Gastroesophageal sphincter (tissue), 4 donors: ENCODE measurements around the gene HTRA1. TPM values are rescaled to one million over a fixed set of nuclear protein-coding genes. Genes with fewer than 3 reads are reported as not detected.

Experiments used
- ATAC-seq: fragments of 150-250 bp; one replicate; pipeline ENCODE4 v1.9.1; 2016; ENCODE audit warnings: mild to moderate bottlenecking, moderate library complexity
- H3K27ac ChIP-seq, 4 donors: fragments of 200-600 bp; sonication (generic) in 3 of 4; 1 replicate in 3 of 4; 2 replicates in 1 of 4; pipeline ENCODE4 v1.5.1; 2016 to 2019
- H3K27me3 ChIP-seq: fragments of 200-600 bp; sonication (generic); one replicate; pipeline ENCODE4 v1.5.1; 2019
- H3K36me3 ChIP-seq, 2 donors: fragments of 200-600 bp; sonication (generic); one replicate each; pipeline ENCODE4 v1.5.1; 2019; ENCODE audit warnings: control low read depth in 1 of 2
- H3K4me1 ChIP-seq, 3 donors: fragments of 200-600 bp; sonication (generic); 1 replicate in 2 of 3; 2 replicates in 1 of 3; pipeline ENCODE4 v1.5.1; 2016 to 2019; ENCODE audit warnings: control low read depth in 2 of 3
- H3K4me3 ChIP-seq, 2 donors: fragments of 200-600 bp; sonication (generic); one replicate each; pipeline ENCODE4 v1.5.1; 2019; ENCODE audit warnings: mild to moderate bottlenecking in 1 of 2, moderate library complexity in 1 of 2
- H3K9me3 ChIP-seq, 3 donors: fragments of 200-600 bp; sonication (generic); one replicate each; pipeline ENCODE4 v1.5.1; 2017 to 2019; ENCODE audit warnings: control low read depth in 2 of 3
- EP300 ChIP-seq: sonication (generic); formaldehyde crosslinking; IDR thresholded peaks from one replicate; pipeline ENCODE4 v1.6.1; 2017; ENCODE audit warnings: antibody characterized with exemption, mild to moderate bottlenecking
- POLR2A ChIP-seq, 2 donors: fragments of 450-650 bp; IDR thresholded peaks; one replicate each; pipeline ENCODE4 v1.6.1; 2017; ENCODE audit warnings: antibody characterized with exemption in 2 of 2, mild to moderate bottlenecking in 2 of 2, moderate library complexity in 1 of 2
- POLR2AphosphoS5 ChIP-seq: sonication (generic); formaldehyde crosslinking; IDR thresholded peaks from one replicate; pipeline ENCODE4 v1.6.1; 2017; ENCODE audit warnings: antibody characterized with exemption
- WGBS, 2 donors: methylation state at CpG; one replicate each; pipeline ENCODE4 v1.1.5; 2018; ENCODE audit warnings: low coverage in 1 of 2; 5-methylcytosine and 5-hydroxymethylcytosine counted together
- total RNA-seq, 4 donors: library from RNA; depleted of rRNA; stranded (reverse); fragments of >200 nt; gene quantifications; one replicate each; pipeline ENCODE4 v1.1.0, GENCODE V29; 2016
- TF ChIP-seq, protein P1 (sequence below), 4 experiments: fragments of 200-600 bp in 2 of 4; fragments of 450-650 bp in 2 of 4; sonication (generic) in 1 of 4; IDR thresholded peaks; one replicate each; pipeline ENCODE4 v1.5.1; 2017 to 2019; ENCODE audit warnings: antibody characterized with exemption in 4 of 4, mild to moderate bottlenecking in 2 of 4, moderate library complexity in 2 of 4

Gene HTRA1
- total RNA-seq, 4 donors from 2014 or later: 107 to 137 (median 111) TPM

DNA sequence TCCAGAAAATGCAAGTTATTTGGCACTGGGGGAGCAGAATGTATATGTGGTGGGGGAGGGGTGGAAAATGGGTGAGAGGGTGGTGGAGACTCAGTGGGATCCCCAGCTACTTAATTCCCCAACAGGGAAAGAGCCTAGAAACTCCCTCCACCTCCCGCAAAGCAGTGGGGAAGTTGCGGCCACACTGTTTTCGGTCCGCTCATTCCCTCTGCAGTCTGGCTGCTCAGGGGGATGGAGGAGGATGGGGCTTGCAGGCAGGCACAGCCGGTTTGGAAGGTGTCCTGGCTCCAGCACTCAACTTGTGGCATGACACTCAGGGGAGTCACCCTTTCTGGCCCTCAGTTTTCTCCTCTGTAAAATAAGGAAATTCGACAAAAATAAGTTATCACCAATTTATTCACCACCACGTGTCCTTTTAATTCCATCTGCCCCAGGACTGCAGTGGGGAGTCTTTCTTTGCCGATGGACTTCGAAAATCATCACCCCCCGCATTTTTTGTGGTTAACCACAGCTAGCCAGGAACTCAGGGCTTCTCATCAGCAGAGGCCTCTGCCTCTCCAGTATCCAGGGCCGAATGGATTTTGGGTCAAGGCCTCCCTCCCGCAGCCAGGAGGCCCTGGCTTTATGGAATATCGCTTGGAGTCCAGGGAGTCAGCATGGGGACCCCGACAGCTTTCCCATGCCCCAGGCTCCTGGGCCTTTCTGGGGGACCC lies 1.6 kb upstream of the HTRA1 start:
- Histone ChIP-seq H3K27me3 (no peaks in the 10 kb centered on the region), H3K27ac (no peak overlapping the region), H3K36me3 (no peaks in the 10 kb centered on the region), H3K9me3 (no peaks in the 10 kb centered on the region), H3K4me1 (peaks cover 0 to 37% (median 11%) of the 10 kb centered on the region in 3 donors), H3K4me3 (no peak overlapping the region)
- TF ChIP-seq POLR2AphosphoS5: no peak
- no peak for TF ChIP-seq POLR2A (IDR thresholded peaks at IDR 0.05)
- TF ChIP-seq EP300: no peak
- TF ChIP-seq, protein P1, sequence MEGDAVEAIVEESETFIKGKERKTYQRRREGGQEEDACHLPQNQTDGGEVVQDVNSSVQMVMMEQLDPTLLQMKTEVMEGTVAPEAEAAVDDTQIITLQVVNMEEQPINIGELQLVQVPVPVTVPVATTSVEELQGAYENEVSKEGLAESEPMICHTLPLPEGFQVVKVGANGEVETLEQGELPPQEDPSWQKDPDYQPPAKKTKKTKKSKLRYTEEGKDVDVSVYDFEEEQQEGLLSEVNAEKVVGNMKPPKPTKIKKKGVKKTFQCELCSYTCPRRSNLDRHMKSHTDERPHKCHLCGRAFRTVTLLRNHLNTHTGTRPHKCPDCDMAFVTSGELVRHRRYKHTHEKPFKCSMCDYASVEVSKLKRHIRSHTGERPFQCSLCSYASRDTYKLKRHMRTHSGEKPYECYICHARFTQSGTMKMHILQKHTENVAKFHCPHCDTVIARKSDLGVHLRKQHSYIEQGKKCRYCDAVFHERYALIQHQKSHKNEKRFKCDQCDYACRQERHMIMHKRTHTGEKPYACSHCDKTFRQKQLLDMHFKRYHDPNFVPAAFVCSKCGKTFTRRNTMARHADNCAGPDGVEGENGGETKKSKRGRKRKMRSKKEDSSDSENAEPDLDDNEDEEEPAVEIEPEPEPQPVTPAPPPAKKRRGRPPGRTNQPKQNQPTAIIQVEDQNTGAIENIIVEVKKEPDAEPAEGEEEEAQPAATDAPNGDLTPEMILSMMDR (IDR thresholded peaks at IDR 0.05): no peak
- no peak for ATAC-seq
- WGBS, 2 donors: 86 to 96% methylated on average over 4 to 11 of the region's 14 CpGs

DNA sequence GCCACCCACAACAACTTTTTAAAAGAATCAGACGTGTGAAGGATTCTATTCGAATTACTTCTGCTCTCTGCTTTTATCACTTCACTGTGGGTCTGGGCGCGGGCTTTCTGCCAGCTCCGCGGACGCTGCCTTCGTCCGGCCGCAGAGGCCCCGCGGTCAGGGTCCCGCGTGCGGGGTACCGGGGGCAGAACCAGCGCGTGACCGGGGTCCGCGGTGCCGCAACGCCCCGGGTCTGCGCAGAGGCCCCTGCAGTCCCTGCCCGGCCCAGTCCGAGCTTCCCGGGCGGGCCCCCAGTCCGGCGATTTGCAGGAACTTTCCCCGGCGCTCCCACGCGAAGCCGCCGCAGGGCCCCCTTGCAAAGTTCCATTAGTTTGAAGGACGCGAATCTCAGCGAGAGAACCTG lies 461 bp upstream of the HTRA1 start:
- H3K27me3 ChIP-seq: no peaks in the 10 kb centered on the region
- no peak for ATAC-seq
- peak overlapping the region in 3 of 4 donors; percentile 89 to 93 (median 90) for H3K27ac ChIP-seq
- H3K36me3 ChIP-seq: peaks cover 0 to 9% of the 10 kb centered on the region in 2 donors
- TF ChIP-seq, protein P1 (IDR thresholded peaks at IDR 0.05): no peak
- TF ChIP-seq POLR2A (IDR thresholded peaks at IDR 0.05) (no peak), POLR2AphosphoS5 (no peak), EP300 (no peak)
- peak overlapping the region; percentile 54 to 85 for H3K4me3 ChIP-seq
- no peaks in the 10 kb centered on the region for H3K9me3 ChIP-seq
- peaks cover 0 to 49% (median 11%) of the 10 kb centered on the region in 3 donors for H3K4me1 ChIP-seq
- 0% methylated on average over 2 of the region's 40 CpGs; no CpG with 5 or more reads in 1 of the 2 donors for whole genome bisulfite sequencing, 2 donors

DNA sequence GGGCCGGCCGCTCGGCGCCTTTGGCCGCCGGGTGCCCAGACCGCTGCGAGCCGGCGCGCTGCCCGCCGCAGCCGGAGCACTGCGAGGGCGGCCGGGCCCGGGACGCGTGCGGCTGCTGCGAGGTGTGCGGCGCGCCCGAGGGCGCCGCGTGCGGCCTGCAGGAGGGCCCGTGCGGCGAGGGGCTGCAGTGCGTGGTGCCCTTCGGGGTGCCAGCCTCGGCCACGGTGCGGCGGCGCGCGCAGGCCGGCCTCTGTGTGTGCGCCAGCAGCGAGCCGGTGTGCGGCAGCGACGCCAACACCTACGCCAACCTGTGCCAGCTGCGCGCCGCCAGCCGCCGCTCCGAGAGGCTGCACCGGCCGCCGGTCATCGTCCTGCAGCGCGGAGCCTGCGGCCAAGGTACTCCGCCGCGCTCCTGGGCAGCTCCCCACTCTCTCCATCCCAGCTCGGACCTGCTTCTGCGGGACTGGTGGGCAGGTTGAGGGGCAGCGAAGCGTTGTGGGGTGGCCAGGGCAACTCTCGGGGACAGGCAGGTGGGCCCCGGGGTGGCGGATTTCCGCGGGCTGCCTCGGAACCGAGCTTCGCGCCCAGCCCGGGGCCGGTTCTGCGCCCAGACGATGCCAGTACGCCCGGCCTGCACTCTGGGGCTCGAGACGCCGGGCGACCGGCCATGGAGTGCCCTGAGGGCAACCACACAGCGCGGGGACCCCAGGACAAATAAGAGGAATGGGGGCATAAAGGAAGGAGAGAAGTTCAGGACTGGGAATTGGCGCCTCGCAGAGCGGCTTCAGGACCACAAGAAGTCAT lies 578 bp downstream of the HTRA1 start:
- peak; percentile 53 for ATAC-seq

DNA sequence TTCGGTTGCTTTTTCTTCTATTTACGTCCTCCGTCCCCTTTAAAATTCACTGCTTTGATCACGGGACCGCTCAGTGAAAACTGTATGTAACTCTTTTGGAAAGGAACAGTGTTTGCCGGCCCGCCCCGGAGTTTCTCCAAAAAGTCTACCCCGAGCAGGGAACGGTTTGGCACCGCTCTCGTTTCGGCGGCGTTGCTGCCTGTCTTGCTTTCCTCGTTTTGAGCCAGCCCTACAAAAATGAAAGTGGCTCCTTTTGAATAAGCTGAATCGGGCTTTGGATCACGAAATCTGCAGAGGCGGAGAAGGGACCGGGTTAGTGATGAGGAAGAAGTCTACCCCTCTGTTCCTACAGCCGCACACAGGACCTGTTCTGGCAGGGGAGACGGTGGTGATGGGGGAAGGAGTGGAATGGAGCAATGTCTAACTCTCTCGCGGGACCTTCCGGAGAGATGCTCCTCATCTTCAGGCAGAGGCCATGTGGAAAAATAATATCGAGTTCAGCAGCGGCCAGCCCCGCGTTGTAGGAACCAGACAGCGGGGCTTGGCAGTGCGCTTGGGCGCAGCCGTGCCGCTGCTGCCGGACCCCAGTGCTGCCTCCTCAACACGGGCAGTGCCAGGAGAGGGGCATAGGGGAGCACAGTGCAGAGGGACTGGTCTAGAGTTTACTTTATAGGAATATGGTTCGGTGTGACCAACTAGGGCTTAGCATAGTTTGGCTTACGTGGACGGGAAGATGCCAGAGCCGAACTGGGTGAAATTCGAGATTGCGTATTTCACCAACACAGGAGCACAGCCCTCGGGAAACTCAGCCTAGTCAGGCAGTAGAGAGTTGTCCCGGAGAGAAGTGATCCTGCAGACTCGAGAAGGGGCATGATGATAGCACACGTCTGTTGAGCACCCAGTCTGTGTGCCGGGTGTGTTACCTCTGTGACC lies 1.4 kb downstream of the HTRA1 start:
- Histone ChIP-seq H3K4me1 (peaks cover 0 to 49% (median 11%) of the 10 kb centered on the region in 3 donors), H3K27me3 (no peaks in the 10 kb centered on the region), H3K4me3 (peak overlapping the region; percentile 54 to 85), H3K9me3 (no peaks in the 10 kb centered on the region), H3K27ac (peak overlapping the region; percentile 25 to 93 (median 90)), H3K36me3 (peaks cover 0 to 14% of the 10 kb centered on the region in 2 donors)
- TF ChIP-seq, protein P1 (IDR thresholded peaks at IDR 0.05): no peak
- TF ChIP-seq POLR2AphosphoS5 (peak; percentile 30), POLR2A (IDR thresholded peaks at IDR 0.05) (no peak), EP300 (no peak)
- peak; percentile 60 for ATAC-seq
- WGBS, 2 donors: 7 to 15% methylated on average over 9 to 19 of the region's 47 CpGs

More for the DNA sequence above, 578 bp downstream of the HTRA1 start:
- Histone ChIP-seq H3K9me3 (no peaks in the 10 kb centered on the region), H3K36me3 (peaks cover 0 to 14% of the 10 kb centered on the region in 2 donors), H3K4me3 (peak overlapping the region; percentile 54 to 85), H3K4me1 (peaks cover 0 to 49% (median 11%) of the 10 kb centered on the region in 3 donors), H3K27me3 (no peaks in the 10 kb centered on the region), H3K27ac (peak overlapping the region; percentile 25 to 93 (median 90))
- WGBS, 2 donors: 0% methylated on average over 3 of the region's 95 CpGs; no CpG with 5 or more reads in 1 of the 2 donors
- TF ChIP-seq, protein P1 (IDR thresholded peaks at IDR 0.05): peak in 2 of 4 experiments; percentile 9 to 22
- no peak for TF ChIP-seq EP300
- no peak for TF ChIP-seq POLR2AphosphoS5
- no peak for TF ChIP-seq POLR2A (IDR thresholded peaks at IDR 0.05)
